ENCODE results near the gene PLCL2.
"Not testable (repeated sequence)": the region's sequence is repeated elsewhere in the genome, so short reads cannot be mapped to it uniquely, and the experiment has no call there.

PLCL2 gene

GRCh38 chr3:17088602-17089313 lies 204.0 kb downstream of the PLCL2 start:
- DNase-seq: no peak

- DNase-seq: no peak
Observed at GRCh38 chr3:17089314-17089700, 204.6 kb downstream of the PLCL2 start.

GRCh38 chr3:17090280-17090983 lies 205.7 kb downstream of the PLCL2 start:
- no peak for DNase-seq

GRCh38 chr3:17091910-17092582 lies 207.3 kb downstream of the PLCL2 start:
- DNase-seq: no peak

GRCh38 chr3:17092583-17092933 lies 207.8 kb downstream of the PLCL2 start:
- no peak for DNase-seq

- DNase-seq: no peak
Observed at GRCh38 chr3:17094551-17094950, 209.8 kb downstream of the PLCL2 start.

- no peak for DNase-seq
Observed at GRCh38 chr3:17103579-17103978, 218.8 kb downstream of the PLCL2 start.

- not testable (repeated sequence) for DNase-seq
Observed at GRCh38 chr3:17106801-17107200, 222.0 kb downstream of the PLCL2 start.

- DNase-seq: no peak
Observed at GRCh38 chr3:17110660-17111396, 226.1 kb downstream of the PLCL2 start.

- DNase-seq: no peak
Observed at GRCh38 chr3:17111586-17111985, 226.8 kb downstream of the PLCL2 start.

- DNase-seq: no peak
Observed at GRCh38 chr3:17115186-17115585, 230.4 kb downstream of the PLCL2 start.

GRCh38 chr3:17116007-17116600 lies 231.3 kb downstream of the PLCL2 start:
- no peak for DNase-seq

- no peak for DNase-seq
Observed at GRCh38 chr3:17118771-17119170, 234.0 kb downstream of the PLCL2 start.

GRCh38 chr3:17119201-17120072 lies 234.7 kb downstream of the PLCL2 start:
- DNase-seq: no peak

- no peak for DNase-seq
Observed at GRCh38 chr3:17120115-17120514, 235.4 kb downstream of the PLCL2 start.

- no peak for DNase-seq
Observed at GRCh38 chr3:17121336-17121735, 236.6 kb downstream of the PLCL2 start.

GRCh38 chr3:17122758-17123157 lies 238.0 kb downstream of the PLCL2 start:
- no peak for DNase-seq

- DNase-seq: no peak
Observed at GRCh38 chr3:17125738-17126442, 241.1 kb downstream of the PLCL2 start.

- not testable (repeated sequence) for DNase-seq
Observed at GRCh38 chr3:17128671-17129070, 243.9 kb downstream of the PLCL2 start.

GRCh38 chr3:17129556-17129955 lies 244.8 kb downstream of the PLCL2 start:
- DNase-seq: no peak

GRCh38 chr3:17130956-17131355 lies 246.2 kb downstream of the PLCL2 start:
- DNase-seq: no peak

Measured in amniotic stem cell (primary cell).